Parathyroid adenoma (tissue), 2 donors: ENCODE measurements around the gene SCN4A.

Experiments
- H2AFZ ChIP-seq: fragments of 300-600 bp; sonication (generic); one replicate; pipeline ENCODE4 v1.7.0; 2017; ENCODE audit warnings: antibody characterized with exemption, mild to moderate bottlenecking
- H3K27ac ChIP-seq: fragments of 300-600 bp; sonication (generic); one replicate; pipeline ENCODE4 v1.7.0; 2017
- H3K27me3 ChIP-seq: fragments of 300-600 bp; sonication (generic); one replicate; pipeline ENCODE4 v1.7.0; 2017; ENCODE audit warnings: low read length; ENCODE audit not compliant: control insufficient read depth, insufficient read depth
- H3K36me3 ChIP-seq: fragments of 300-600 bp; sonication (generic); one replicate; pipeline ENCODE4 v1.7.0; 2017; ENCODE audit warnings: low read length; ENCODE audit not compliant: control insufficient read depth, insufficient read depth
- H3K4me1 ChIP-seq: fragments of 300-600 bp; sonication (generic); one replicate; pipeline ENCODE4 v1.7.0; 2017; ENCODE audit warnings: control low read depth
- H3K4me2 ChIP-seq: fragments of 300-600 bp; sonication (generic); one replicate; pipeline ENCODE4 v1.7.0; 2017; ENCODE audit warnings: low read length
- H3K4me3 ChIP-seq: fragments of 300-600 bp; sonication (generic); one replicate; pipeline ENCODE4 v1.7.0; 2017; ENCODE audit warnings: low read depth, low read length
- H3K79me2 ChIP-seq: fragments of 300-600 bp; sonication (generic); one replicate; pipeline ENCODE4 v1.7.0; 2017; ENCODE audit warnings: control low read depth
- H3K9ac ChIP-seq: fragments of 300-600 bp; sonication (generic); one replicate; pipeline ENCODE4 v1.7.0; 2017; ENCODE audit warnings: mild to moderate bottlenecking
- H3K9me3 ChIP-seq: fragments of 300-600 bp; sonication (generic); one replicate; pipeline ENCODE4 v1.7.0; 2017; ENCODE audit warnings: low read length; ENCODE audit not compliant: control insufficient read depth
- CTCF ChIP-seq: fragments of 300-600 bp; sonication (generic); IDR thresholded peaks from one replicate; pipeline ENCODE4 v1.7.0; 2017; ENCODE audit warnings: antibody characterized with exemption, mild to moderate bottlenecking
- donor health status: primary hyperparathyroidism.

Gene SCN4A

GRCh38 chr17:63998050-63998720 is 25.5 kb upstream of the SCN4A start, which contains the start of gene PRR29:
Gene PRR29 (plus strand): TSS chr17:63998351. CDS start chr17:63998365, 14 bp downstream.
- peaks cover 5% of the 10 kb centered on the region for H3K4me1 ChIP-seq
- peak within 1 kb of the TSS; percentile 95 for H3K4me2 ChIP-seq
- no peak within 1 kb of the TSS for H3K9ac ChIP-seq
- H2AFZ ChIP-seq: peak within 1 kb of the TSS; percentile 84
- H3K27me3 ChIP-seq: no peaks in the 10 kb centered on the region
- TF ChIP-seq CTCF: no peak
- peak within 1 kb of the TSS; percentile 74 for H3K4me3 ChIP-seq
- no peaks in the 10 kb centered on the region for H3K9me3 ChIP-seq
- H3K36me3 ChIP-seq: no peaks in the 10 kb centered on the region
- H3K27ac ChIP-seq: peak within 1 kb of the TSS; percentile 34
- H3K79me2 ChIP-seq: no peaks in the 10 kb centered on the region

GRCh38 chr17:63997341-63998048 is 24.8 kb upstream of the SCN4A start:
- H3K36me3 ChIP-seq: no peaks in the 10 kb centered on the region
- peak overlapping the region; percentile 74 for H3K4me3 ChIP-seq
- no peaks in the 10 kb centered on the region for H3K79me2 ChIP-seq
- H3K9ac ChIP-seq: no peak overlapping the region
- H3K4me2 ChIP-seq: peak overlapping the region; percentile 95
- peaks cover 5% of the 10 kb centered on the region for H3K4me1 ChIP-seq
- H3K27ac ChIP-seq: peak overlapping the region; percentile 34
- TF ChIP-seq CTCF: no peak
- H3K27me3 ChIP-seq: no peaks in the 10 kb centered on the region
- H2AFZ ChIP-seq: peak overlapping the region; percentile 84
- no peaks in the 10 kb centered on the region for H3K9me3 ChIP-seq

- Histone ChIP-seq H3K9ac (no peak overlapping the region), H3K4me3 (no peak overlapping the region), H3K79me2 (no peaks in the 10 kb centered on the region), H3K27me3 (no peaks in the 10 kb centered on the region), H3K9me3 (no peaks in the 10 kb centered on the region), H3K27ac (no peak overlapping the region), H3K4me1 (peaks cover 5% of the 10 kb centered on the region), H2AFZ (no peak overlapping the region), H3K36me3 (no peaks in the 10 kb centered on the region), H3K4me2 (no peak overlapping the region)
- TF ChIP-seq CTCF: no peak
These were observed 23.9 kb upstream of the SCN4A start for GRCh38 chr17:63996430-63997182.

- Histone ChIP-seq H3K4me1 (peaks cover 5% of the 10 kb centered on the region), H3K79me2 (no peaks in the 10 kb centered on the region), H3K9ac (no peak overlapping the region), H3K27me3 (no peaks in the 10 kb centered on the region), H3K4me3 (no peak overlapping the region), H3K27ac (no peak overlapping the region), H2AFZ (no peak overlapping the region), H3K36me3 (no peaks in the 10 kb centered on the region), H3K9me3 (no peaks in the 10 kb centered on the region), H3K4me2 (no peak overlapping the region)
- no peak for TF ChIP-seq CTCF
These were observed 22.9 kb upstream of the SCN4A start for GRCh38 chr17:63995626-63996025.
